GM20431 (cell line): ENCODE data around the gene ZC3H14.

ENCODE experiments used
- in situ Hi-C: fragments of 300-500 bp; cut with MseI, MboI; formaldehyde crosslinking; loops from one replicate; pipeline ENCODE4 v1.15.0; 2020; ENCODE audit warnings: low sequenced_read_pairs; ENCODE audit not compliant: unreplicated experiment

ZC3H14 gene

GRCh38 chr14:88599761-88600439, 37.1 kb downstream of the ZC3H14 start:
- in situ Hi-C loops, result no loop called here

- in situ Hi-C loops, result no loop called here
These were observed 41.4 kb downstream of the ZC3H14 start for GRCh38 chr14:88604212-88604611.

- in situ Hi-C loops, result no loop called here
These were observed 42.8 kb downstream of the ZC3H14 start for GRCh38 chr14:88605594-88605993.

GRCh38 chr14:88607829-88608228, 45.0 kb downstream of the ZC3H14 start:
- in situ Hi-C loops, result no loop called here

- in situ Hi-C loops, result no loop called here
These were observed 49.0 kb downstream of the ZC3H14 start for GRCh38 chr14:88611878-88612277.

GRCh38 chr14:88612981-88613380, 50.1 kb downstream of the ZC3H14 start:
- in situ Hi-C loops, result no loop called here

GRCh38 chr14:88613552-88614010, 50.7 kb downstream of the ZC3H14 start:
- in situ Hi-C loops, result no loop called here

- in situ Hi-C loops, result no loop called here
These were observed 51.5 kb downstream of the ZC3H14 start for GRCh38 chr14:88614218-88614907.

- in situ Hi-C loops, result no loop called here
These were observed 53.9 kb downstream of the ZC3H14 start for GRCh38 chr14:88616697-88617096.

GRCh38 chr14:88617479-88617878, 54.6 kb downstream of the ZC3H14 start:
- in situ Hi-C loops, result no loop called here

GRCh38 chr14:88618476-88618875, 55.6 kb downstream of the ZC3H14 start:
- in situ Hi-C loops, result no loop called here

- in situ Hi-C loops, result no loop called here
These were observed 58.3 kb downstream of the ZC3H14 start for GRCh38 chr14:88621100-88621499.

- in situ Hi-C loops, result no loop called here
These were observed 62.8 kb downstream of the ZC3H14 start for GRCh38 chr14:88625671-88626070.

- in situ Hi-C loops, result no loop called here
These were observed 65.2 kb downstream of the ZC3H14 start for GRCh38 chr14:88628033-88628432.

GRCh38 chr14:88628462-88628861, 65.6 kb downstream of the ZC3H14 start:
- in situ Hi-C loops, result no loop called here

- in situ Hi-C loops, result no loop called here
These were observed 67.7 kb downstream of the ZC3H14 start for GRCh38 chr14:88630565-88630964.

- in situ Hi-C loops, result no loop called here
These were observed 68.3 kb downstream of the ZC3H14 start for GRCh38 chr14:88631091-88631490.

GRCh38 chr14:88632512-88632911, 69.7 kb downstream of the ZC3H14 start:
- in situ Hi-C loops, result no loop called here

- in situ Hi-C loops, result no loop called here
These were observed 76.4 kb downstream of the ZC3H14 start for GRCh38 chr14:88639221-88639620.

- in situ Hi-C loops, result no loop called here
These were observed 97.2 kb downstream of the ZC3H14 start for GRCh38 chr14:88660056-88660455.

GRCh38 chr14:88667555-88668273, 104.9 kb downstream of the ZC3H14 start:
- in situ Hi-C loops, result no loop called here
